ENCODE results near the gene CAVIN4.

CAVIN4 gene

GRCh38 chr9:100591139-100591538 lies 13.3 kb downstream of the CAVIN4 start:
- DNase-seq: no peak

GRCh38 chr9:100591639-100592412 lies 13.9 kb downstream of the CAVIN4 start:
- no peak for DNase-seq

- DNase-seq: peak; percentile 51
These were observed 17.7 kb downstream of the CAVIN4 start for GRCh38 chr9:100595391-100596199.

DNA sequence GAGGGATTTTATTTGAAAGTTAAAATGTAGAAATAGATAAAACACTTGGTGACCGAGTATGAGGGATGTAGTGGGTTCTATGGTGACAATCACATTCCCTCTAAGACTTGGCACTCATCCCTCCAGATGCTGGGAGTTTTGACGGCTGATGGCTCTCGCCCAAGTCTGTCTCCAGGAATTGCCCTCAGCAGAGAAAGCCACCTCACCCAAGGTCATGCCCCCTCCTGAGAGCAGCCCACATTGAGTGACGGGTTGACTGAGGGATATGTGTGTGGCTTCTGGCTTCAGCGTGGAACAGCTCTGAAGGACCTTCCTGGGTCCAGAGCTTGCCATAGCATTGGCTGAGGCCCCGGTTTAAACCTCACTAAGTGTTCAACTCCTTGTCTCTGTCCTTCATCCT lies 19.4 kb downstream of the CAVIN4 start:
- no peak for DNase-seq

GRCh38 chr9:100598641-100599145 lies 20.8 kb downstream of the CAVIN4 start:
- peak; percentile 51 for DNase-seq

GRCh38 chr9:100600521-100601079 lies 22.7 kb downstream of the CAVIN4 start:
- DNase-seq: no peak

DNA sequence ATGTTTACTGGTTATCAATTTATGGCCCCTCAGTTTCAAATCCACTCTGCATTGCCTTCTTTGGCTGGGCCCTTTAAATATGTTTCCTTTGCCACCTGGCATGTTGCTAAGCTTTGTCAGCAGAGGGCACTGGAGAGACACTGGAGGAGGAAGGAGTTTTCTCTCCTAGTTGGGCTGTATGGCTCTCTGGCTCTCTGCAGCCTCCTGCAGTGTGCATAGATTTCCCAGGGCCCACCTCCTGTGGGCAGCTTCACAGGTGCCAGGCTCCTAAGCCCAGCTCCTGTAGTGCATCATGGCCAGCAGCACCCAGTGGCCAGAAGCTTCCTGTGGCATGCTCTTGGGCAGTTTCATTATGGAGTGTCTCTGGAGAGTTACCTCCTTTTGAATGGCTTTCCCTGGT lies 23.3 kb downstream of the CAVIN4 start:
- DNase-seq: no peak

DNA sequence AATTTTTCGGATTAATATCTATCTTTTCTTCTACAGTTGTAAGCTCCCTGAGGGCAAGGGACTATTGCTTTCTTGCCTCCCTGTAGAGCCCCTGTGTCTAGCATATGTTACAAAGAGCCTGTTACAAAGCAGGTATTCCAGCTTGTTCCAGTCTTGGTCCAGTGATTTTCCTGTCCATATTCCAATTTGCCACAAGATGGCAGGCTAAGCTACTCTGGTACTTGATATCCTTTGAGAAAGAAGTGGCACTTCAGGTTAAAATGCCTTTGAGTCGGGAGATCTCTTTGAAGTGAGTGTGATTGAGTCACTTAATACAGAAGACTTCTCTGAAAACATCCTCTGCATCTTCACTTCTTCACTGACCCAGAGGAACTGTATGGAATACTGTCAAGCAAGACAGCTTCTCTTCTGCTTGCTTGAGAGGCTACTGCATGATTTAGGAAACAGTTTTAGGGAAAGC lies 24.5 kb downstream of the CAVIN4 start:
- peak; percentile 8 for DNase-seq

DNA sequence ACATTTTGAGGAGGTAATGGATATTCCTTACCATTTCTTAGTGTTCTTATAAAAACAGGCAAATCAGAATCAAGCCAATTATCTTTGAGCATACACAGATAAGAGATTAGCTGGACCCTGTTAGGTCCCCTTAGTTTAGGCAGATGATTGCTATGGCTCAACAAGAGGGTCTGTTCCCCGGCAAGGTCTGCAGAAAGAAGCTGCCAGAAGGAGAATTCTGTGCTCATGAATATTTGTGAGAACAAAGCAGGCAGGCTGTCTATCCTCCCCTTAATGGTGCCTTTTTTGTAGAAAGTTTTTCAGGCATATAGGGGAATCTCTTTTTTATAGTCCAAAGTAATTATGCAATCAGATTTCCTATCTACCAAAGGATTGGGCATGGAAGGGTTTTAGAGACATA lies 27.5 kb downstream of the CAVIN4 start:
- DNase-seq: no peak

DNA sequence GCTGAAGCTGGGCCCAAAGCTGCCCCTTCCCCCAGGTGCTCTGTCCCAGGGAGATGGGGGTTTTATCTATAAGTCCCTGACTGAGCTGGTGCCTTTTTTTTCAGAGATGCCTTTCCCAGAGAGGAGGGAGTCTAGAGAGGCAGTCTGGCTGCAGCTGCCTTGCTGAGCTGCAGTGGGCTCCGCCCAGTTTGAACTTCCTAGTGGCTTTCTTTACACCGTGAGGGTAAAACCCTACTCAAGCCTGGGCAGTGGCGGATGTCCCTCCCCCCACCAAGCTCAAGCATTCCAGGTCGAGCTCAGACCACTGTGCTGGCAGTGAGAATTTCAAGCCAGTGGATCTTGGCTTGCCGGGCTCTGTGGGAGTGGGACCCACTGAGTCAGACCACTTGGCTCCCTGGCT lies 41.3 kb downstream of the CAVIN4 start:
- DNase-seq: no peak

GRCh38 chr9:100619665-100620064 lies 41.8 kb downstream of the CAVIN4 start:
- no peak for DNase-seq

DNA sequence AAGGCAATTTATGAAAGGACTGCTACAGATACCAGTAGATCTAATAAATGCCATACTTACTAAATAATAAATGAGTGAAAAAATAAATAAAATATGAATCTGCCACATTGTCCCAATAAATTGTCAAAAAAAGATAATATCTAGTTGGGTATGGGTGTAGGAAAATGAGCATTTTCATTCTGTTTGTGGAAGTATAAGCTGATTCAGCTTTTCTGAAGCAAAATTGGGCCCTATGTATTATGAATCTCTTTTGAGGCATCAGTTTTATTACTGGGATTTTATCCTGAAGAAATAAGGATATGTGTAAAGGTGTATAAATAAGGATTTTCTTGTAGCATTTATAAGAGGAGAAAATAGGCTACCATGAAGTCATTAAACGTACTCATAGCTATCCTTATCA lies 46.1 kb downstream of the CAVIN4 start:
- no peak for DNase-seq

DNA sequence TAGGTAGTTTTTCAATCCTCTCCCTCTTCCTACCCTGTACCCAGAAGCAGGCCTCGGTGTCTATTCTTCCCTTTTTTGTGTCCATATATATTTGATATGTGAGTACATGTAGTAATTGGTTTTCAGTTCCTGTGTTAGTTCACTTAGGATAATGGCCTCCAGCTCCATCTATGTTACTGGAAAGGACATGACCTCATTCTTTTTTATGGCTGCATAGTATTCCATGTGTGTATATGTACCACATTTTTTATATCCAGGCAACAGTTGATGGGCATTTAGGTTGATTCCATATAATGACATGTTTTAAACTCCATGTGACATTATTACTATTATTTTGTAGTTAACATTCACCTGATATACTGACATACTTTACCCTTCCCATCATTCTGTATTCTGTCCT lies 49.1 kb downstream of the CAVIN4 start:
- DNase-seq: no peak

- DNase-seq: no peak
These were observed 59.9 kb downstream of the CAVIN4 start for GRCh38 chr9:100637787-100638186.

Measured in KG1 (cell line).